Measurements from ENCODE around the gene RBPJL.

RBPJL gene

DNA sequence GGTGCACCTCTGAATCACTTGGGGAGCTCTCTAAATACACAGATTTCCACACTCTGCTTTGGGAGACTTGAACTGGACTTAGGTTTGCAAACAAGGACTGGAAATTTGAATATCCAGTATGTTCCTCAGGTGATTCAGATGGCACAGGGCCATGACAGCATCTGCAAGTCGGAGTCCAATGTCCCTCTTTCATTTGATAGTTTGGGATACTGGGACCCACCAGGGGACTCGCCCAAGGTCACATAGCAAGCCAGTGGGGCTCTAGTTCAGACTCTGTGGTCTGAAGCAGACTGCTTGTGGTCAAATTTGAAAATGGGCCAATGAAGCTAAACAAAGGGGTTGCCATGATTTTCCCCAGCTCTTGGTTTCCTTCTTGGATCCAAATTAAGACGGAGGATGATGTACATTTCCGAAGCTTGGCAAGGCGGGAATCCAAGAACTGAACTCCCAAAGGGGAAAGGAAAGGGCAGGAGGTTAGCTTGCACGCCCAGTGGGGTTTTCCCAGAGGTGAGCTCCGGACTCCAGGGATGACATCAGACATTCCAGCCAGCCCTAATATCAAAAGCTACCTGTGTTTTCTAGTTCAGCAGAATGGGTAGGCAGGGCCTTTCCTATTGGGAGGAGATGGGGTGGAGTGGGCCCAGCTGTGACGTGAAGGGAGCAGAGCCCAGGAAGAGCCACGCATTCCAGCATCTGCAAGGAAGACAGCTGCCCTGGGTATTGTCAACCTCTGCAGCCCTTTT lies 52.9 kb downstream of the RBPJL start:
- TF ChIP-seq GATA3 (IDR thresholded peaks at IDR 0.05; ENCODE audit: low read depth, low read length): no peak
- no peak for TF ChIP-seq GATA2 (IDR thresholded peaks at IDR 0.05; ENCODE audit: low read depth, low read length)

DNA sequence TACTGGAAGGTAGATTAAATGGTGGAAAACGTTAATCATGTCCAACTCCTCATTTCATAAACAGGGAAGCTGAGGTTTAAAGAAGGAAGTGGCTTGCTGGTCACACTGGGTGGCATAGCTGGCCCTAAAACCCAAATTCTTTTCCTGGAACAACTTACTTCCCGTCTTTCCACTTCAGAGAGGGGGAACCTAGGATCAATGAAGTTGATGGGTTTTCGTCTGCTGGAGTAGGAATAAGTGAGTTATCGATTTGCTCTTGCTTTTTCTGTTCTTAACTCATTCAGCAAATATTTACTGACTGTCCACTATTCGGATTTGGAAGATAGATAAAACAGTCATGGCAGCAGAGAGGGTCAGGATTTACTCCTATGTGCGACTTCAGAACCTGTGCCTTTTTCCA lies 55.2 kb downstream of the RBPJL start:
- TF ChIP-seq GATA2 (IDR thresholded peaks at IDR 0.05; ENCODE audit: low read depth, low read length) (no peak), GATA3 (IDR thresholded peaks at IDR 0.05; ENCODE audit: low read depth, low read length) (no peak)

DNA sequence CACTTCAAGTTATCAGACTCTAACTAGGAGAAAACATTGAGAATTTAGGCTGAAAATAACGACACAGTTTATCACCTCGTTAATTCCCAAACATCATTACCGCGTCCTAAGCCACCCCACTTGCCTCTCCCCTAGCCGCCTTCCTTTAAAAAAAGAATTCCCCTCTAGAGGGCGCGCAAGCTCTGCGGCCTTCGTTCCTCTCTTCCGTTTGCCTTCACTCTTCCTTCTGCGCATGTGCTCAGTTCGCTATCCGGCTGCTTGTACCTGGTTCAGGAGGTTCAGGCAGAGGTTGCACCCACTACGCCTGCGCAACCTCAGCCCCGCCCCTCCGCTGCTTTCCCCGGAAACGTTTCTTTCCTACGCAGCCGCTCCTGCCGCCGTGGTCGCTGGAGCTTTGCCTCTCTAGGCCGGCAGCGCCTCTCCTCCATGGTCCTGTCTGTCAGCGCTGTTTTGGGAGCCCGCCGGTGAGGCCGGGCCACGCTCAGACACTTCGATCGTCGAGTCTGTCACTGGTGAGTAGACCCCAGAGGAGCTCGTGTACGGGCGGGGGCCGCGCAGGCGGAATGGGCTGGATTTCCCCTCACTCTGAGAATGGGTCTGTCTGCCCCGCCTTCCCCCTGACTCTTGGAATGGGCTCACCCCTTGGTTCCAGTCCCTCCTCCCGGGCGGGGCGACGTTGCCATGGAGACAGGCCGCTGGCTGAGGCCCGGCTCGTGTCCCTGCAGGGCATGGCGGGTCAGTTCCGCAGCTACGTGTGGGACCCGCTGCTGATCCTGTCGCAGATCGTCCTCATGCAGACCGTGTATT lies 56.4 kb downstream of the RBPJL start, which contains the start of gene SYS1:
Gene SYS1, plus strand, starts transcription at position 353 of the 807 bp plus-strand sequence. Its CDS starts 376 bp downstream, at position 729.
- TF ChIP-seq GATA2 (IDR thresholded peaks at IDR 0.05; ENCODE audit: low read depth, low read length) (no peak), GATA3 (IDR thresholded peaks at IDR 0.05; ENCODE audit: low read depth, low read length) (no peak)

DNA sequence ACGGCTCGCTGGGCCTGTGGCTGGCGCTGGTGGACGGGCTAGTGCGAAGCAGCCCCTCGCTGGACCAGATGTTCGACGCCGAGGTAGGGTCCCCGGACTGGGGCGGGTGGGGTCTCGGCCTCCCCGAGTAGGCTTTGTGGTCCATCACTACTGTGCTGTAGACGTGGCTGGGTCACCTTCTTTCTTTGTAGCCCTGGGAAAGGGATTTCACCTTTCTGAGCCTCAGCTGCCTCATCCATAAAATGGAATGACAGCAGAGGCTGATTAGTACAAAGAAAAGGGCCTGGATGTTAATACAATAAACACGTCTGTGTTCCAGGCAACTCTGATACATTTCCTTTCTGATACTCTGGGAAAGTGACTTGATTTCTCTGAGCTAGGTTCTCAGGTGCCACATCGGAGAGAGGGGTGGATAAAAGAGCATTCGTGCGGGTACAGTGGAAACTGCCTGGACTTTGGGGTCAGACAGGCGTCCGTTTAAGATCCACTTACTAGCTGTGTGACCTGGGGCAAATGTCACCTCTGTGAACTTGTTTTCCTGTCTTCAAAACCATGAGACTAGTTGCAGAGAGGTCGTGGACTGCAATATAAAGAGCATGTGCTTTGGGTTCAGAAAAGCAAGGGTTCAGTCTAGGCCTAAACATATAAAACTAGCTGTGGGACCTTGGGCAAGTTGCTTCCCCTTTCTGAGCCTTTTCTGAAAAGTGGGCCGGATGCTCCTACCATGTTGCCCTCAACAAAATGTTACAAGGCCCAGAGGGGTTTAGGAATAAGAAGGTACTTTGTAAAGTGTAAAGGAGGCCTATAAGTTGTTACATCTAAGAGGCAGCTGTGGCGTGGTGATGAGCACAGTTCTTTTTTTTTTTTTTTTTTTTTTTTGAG lies 57.2 kb downstream of the RBPJL start:
- no peak for TF ChIP-seq GATA2 (IDR thresholded peaks at IDR 0.05; ENCODE audit: low read depth, low read length)
- no peak for TF ChIP-seq GATA3 (IDR thresholded peaks at IDR 0.05; ENCODE audit: low read depth, low read length)

DNA sequence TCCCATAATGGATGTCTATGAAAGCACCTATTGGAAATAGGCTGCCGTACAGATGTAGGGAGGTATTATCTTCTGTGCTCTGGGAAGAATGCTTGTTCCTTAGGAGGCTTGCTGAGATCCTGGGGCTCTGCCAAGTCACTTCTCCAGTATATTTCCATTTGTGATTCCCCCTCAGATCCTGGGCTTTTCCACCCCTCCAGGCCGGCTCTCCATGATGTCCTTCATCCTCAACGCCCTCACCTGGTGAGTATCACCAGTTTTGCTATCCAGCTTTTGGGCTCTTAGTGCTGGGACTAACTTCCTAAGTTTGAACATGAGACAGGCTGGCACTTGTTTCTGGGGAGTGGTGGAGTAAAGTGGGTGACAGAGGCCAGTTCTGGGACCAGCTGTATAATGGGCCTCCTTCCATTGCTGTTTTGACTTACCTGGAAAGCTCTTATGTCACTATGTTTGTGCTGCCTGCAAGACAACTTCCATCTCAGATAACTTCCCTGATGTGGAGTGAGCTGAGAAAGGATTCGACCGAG lies 58.9 kb downstream of the RBPJL start:
- TF ChIP-seq GATA2 (IDR thresholded peaks at IDR 0.05; ENCODE audit: low read depth, low read length): no peak
- TF ChIP-seq GATA3 (IDR thresholded peaks at IDR 0.05; ENCODE audit: low read depth, low read length): no peak

DNA sequence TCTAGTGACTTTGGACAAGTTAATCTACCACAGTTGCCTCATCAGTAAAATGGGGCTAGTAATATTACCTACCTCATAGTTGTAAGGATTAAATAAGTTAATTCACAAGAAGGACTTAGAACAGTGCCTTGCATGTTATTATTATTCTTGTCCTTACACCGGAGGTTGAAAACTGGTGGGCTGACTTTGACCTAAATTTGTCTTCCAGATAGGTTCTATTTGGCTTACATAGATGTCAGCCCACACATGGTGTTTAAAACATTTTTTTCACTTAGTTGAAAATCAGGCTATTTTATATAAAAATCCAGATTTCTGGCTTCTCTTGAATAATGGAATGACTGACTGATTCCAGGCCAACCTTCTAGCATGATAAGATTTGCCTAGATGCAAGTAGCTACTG lies 59.6 kb downstream of the RBPJL start:
- TF ChIP-seq GATA2 (IDR thresholded peaks at IDR 0.05; ENCODE audit: low read depth, low read length): no peak
- TF ChIP-seq GATA3 (IDR thresholded peaks at IDR 0.05; ENCODE audit: low read depth, low read length): no peak

DNA sequence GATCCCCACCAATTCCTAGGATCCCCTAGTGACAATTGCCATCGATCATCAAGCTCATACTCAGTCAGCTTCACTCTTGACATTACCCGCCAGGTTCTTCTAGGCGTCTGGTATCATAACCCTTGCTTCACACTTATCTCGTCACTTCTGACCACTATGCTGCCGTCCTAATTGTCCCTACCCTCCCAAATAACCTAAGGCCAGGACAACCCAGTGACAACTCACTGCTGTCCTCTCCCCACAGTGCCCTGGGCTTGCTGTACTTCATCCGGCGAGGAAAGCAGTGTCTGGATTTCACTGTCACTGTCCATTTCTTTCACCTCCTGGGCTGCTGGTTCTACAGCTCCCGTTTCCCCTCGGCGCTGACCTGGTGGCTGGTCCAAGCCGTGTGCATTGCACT lies 60.0 kb downstream of the RBPJL start:
- TF ChIP-seq GATA3 (IDR thresholded peaks at IDR 0.05; ENCODE audit: low read depth, low read length): no peak
- TF ChIP-seq GATA2 (IDR thresholded peaks at IDR 0.05; ENCODE audit: low read depth, low read length): no peak

DNA sequence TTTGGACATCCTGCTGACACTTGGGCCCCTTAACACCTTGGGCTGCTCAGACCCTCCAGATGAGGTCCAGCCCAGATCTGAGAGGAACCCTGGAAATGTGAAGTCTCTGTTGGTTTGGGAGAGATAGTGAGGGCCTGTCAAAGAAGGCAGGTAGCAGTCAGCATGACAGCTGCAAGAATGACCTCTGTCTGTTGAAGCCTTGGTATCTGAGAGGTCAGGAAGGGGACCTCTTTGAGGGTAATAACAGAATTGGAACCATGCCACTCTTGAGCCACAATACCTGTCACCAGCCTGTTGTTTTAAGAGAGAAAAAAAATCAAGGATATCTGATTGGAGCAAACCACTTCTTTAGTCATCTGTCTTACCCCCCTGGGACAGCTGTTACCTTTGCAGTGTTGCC lies 60.5 kb downstream of the RBPJL start:
- TF ChIP-seq GATA3 (IDR thresholded peaks at IDR 0.05; ENCODE audit: low read depth, low read length) (no peak), GATA2 (IDR thresholded peaks at IDR 0.05; ENCODE audit: low read depth, low read length) (no peak)

All from SH-SY5Y (cell line).